GM12874 (cell line): Measurements from ENCODE around the gene ERVMER34-1.

ENCODE experiments used
- TF ChIP-seq, protein P1 (sequence below): IDR thresholded peaks from 2 replicates; pipeline ENCODE4 v1.5.1; 2011; ENCODE audit warnings: low read depth, mild to moderate bottlenecking, control low read depth, low read length, moderate library complexity; ENCODE audit not compliant: insufficient read depth

Gene ERVMER34-1

GRCh38 chr4:52748432-52748831 is 2.8 kb downstream of the ERVMER34-1 start:
- TF ChIP-seq, protein P1, sequence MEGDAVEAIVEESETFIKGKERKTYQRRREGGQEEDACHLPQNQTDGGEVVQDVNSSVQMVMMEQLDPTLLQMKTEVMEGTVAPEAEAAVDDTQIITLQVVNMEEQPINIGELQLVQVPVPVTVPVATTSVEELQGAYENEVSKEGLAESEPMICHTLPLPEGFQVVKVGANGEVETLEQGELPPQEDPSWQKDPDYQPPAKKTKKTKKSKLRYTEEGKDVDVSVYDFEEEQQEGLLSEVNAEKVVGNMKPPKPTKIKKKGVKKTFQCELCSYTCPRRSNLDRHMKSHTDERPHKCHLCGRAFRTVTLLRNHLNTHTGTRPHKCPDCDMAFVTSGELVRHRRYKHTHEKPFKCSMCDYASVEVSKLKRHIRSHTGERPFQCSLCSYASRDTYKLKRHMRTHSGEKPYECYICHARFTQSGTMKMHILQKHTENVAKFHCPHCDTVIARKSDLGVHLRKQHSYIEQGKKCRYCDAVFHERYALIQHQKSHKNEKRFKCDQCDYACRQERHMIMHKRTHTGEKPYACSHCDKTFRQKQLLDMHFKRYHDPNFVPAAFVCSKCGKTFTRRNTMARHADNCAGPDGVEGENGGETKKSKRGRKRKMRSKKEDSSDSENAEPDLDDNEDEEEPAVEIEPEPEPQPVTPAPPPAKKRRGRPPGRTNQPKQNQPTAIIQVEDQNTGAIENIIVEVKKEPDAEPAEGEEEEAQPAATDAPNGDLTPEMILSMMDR, result no peak

DNA sequence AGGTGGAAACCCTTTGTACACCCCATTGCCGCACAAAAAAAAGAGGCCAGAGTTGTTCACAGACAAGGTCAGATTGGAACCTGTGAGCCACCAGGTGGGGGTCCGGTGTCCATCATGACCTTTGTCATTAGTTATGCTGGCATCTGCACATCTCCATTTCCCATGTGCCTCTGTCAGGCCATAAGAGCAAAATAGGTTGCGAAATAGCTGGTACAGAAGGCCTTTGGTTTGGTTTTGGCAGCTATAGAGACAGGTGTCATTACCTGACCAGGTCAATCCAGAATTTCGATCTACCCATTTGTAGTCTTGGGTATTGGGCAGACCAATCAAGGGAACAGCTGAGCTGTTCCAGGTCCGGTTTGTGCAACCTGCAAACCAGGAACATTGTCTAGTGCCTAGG is 6.6 kb downstream of the ERVMER34-1 start:
- TF ChIP-seq, protein P1, result no peak

GRCh38 chr4:52743444-52744019 is 7.7 kb downstream of the ERVMER34-1 start:
- TF ChIP-seq, protein P1, result no peak

- TF ChIP-seq, protein P1, result no peak
These were observed 21.6 kb downstream of the ERVMER34-1 start for GRCh38 chr4:52729586-52729985.

- TF ChIP-seq, protein P1, result no peak
These were observed 22.5 kb downstream of the ERVMER34-1 start for GRCh38 chr4:52728691-52729240.

GRCh38 chr4:52726826-52727580 is 24.2 kb downstream of the ERVMER34-1 start:
- TF ChIP-seq, protein P1, result no peak

- TF ChIP-seq, protein P1, result no peak
These were observed 29.0 kb downstream of the ERVMER34-1 start for GRCh38 chr4:52721968-52722815.
